ENCODE measurements around the gene CPOX. TPM values are rescaled to one million over a fixed set of nuclear protein-coding genes. Genes with fewer than 3 reads are reported as not detected.

Gene CPOX
- total and polyA plus RNA-seq, 2 of the 8 experiments (the other 6 are each of a cell fraction or from before 2014, with no cell fraction given): 17.4 to 27.0 TPM

GRCh38 chr3:98551754-98552153 is 41.7 kb downstream of the CPOX start:
- Histone ChIP-seq H3K79me1 (ENCODE audit: low read depth, low read length) (no peaks in the 10 kb centered on the region), H3K56ac (replicated peaks; ENCODE audit: insufficient read length, low read depth, low read length) (no peak overlapping the region), H4K8ac (ENCODE audit: extremely low read depth, insufficient read depth, low read length) (no peak overlapping the region), H3K14ac (ENCODE audit: insufficient read length) (no peak overlapping the region), H3K4ac (replicated peaks; ENCODE audit: insufficient read length, low read depth, low read length) (no peak overlapping the region), H3K79me2 (ENCODE audit: control insufficient read depth in 1 of 2, insufficient read depth in 2 of 2, low read length in 2 of 2) (no peaks in the 10 kb centered on the region), H3K27ac (ENCODE audit: low read depth, low read length) (no peak overlapping the region), H2AK5ac (ENCODE audit: low read depth, low read length) (no peak overlapping the region), H3K27me3 (replicated peaks in 1 of 4; ENCODE audit: control insufficient read depth in 3 of 4, extremely low read depth in 1 of 4, insufficient read depth in 3 of 4, low read length in 3 of 4) (peaks cover 0 to 1% (median 0%) of the 10 kb centered on the region in 4 experiments; a peak in 1 of 7 replicates), H2BK120ac (replicated peaks; ENCODE audit: low read depth, low read length) (no peak overlapping the region), H2AFZ (ENCODE audit: low read length) (no peak overlapping the region), H2BK20ac (ENCODE audit: low read length) (no peak overlapping the region), H3K23ac (ENCODE audit: insufficient read length) (no peak overlapping the region), H2BK5ac (ENCODE audit: low read depth, low read length) (no peak overlapping the region), H3K4me2 (ENCODE audit: insufficient read depth in 1 of 2, low read depth in 2 of 2, low read length in 2 of 2) (no peak overlapping the region), H3K36me3 (ENCODE audit: control insufficient read depth in 2 of 4, insufficient read depth in 4 of 4, low read length in 3 of 4) (no peaks in the 10 kb centered on the region), H2BK12ac (ENCODE audit: low read depth, low read length) (no peak overlapping the region), H3K4me3 (ENCODE audit: extremely low read depth in 1 of 4, insufficient read depth in 2 of 4, low read depth in 3 of 4, low read length in 4 of 4) (no peak overlapping the region), H3K18ac (ENCODE audit: extremely low read depth, low read length) (no peak overlapping the region), H3K4me1 (replicated peaks in 1 of 4; ENCODE audit: control insufficient read depth in 3 of 4, insufficient read depth in 4 of 4, low read length in 3 of 4) (no peaks in the 10 kb centered on the region), H3K23me2 (ENCODE audit: low read depth, low read length) (no peaks in the 10 kb centered on the region), H3K9ac (replicated peaks in 1 of 4; ENCODE audit: extremely low read depth in 1 of 4, low read depth in 3 of 4, low read length in 3 of 4) (no peak overlapping the region), H4K5ac (ENCODE audit: insufficient read length, low read depth, low read length) (no peak overlapping the region), H2BK15ac (ENCODE audit: low read length) (no peak overlapping the region), H3K9me3 (ENCODE audit: insufficient read depth in 2 of 2, low read depth in 1 of 2, low read length in 1 of 2) (no peaks in the 10 kb centered on the region), H4K20me1 (replicated peaks in 1 of 2; ENCODE audit: control insufficient read depth in 1 of 2, insufficient read depth in 2 of 2, low read length in 2 of 2) (no peaks in the 10 kb centered on the region), H4K91ac (replicated peaks; ENCODE audit: insufficient read length, low read length) (no peak overlapping the region)
- 90% methylated on average over 3 of the region's 3 CpGs; no CpG with 5 or more reads in 1 of the 2 experiments for WGBS, 2 experiments (ENCODE audit: extremely low coverage in 1 of 2, insufficient coverage in 1 of 2, insufficient read length in 1 of 2, insufficient replicate concordance in 2 of 2, low coverage in 1 of 2, low lambda C conversion rate in 2 of 2, missing lambda C conversion rate in 1 of 2)
- CTCF ChIA-PET (ENCODE audit: partially characterized antibody): interaction anchor here (1.3 kb wide), 1 partner anchor 22 kb away, joined by 3 read pairs; no protein-coding TSS in a partner anchor
- POLR2A ChIA-PET (ENCODE audit: partially characterized antibody): no interaction called here
- TF ChIP-seq E2F6 (IDR thresholded peaks at IDR 0.05) (no peak), RAD21 (IDR thresholded peaks at IDR 0.05 in 1 of 2, conservative IDR thresholded peaks at IDR 0.05 in 1 of 2; ENCODE audit: low read depth in 2 of 2, low read length in 2 of 2) (no peak), USF2 (IDR thresholded peaks at IDR 0.05; ENCODE audit: low read length) (no peak), TBP (IDR thresholded peaks at IDR 0.05; ENCODE audit: low read depth, low read length) (no peak), KDM5A (IDR thresholded peaks at IDR 0.05; ENCODE audit: low read length) (no peak), KDM1A (IDR thresholded peaks at IDR 0.05; ENCODE audit: borderline replicate concordance, low read length) (no peak), CHD1 (IDR thresholded peaks at IDR 0.05; ENCODE audit: low read depth, low read length) (no peak), TEAD4 (IDR thresholded peaks at IDR 0.05; ENCODE audit: low read depth, low read length) (no peak), CBX5 (IDR thresholded peaks at IDR 0.05; ENCODE audit: low read depth, low read length) (no peak), CEBPB (IDR thresholded peaks at IDR 0.05; ENCODE audit: low read depth, low read length) (no peak), BACH1 (IDR thresholded peaks at IDR 0.05; ENCODE audit: low read length) (no peak)
- FAIRE-seq: no peak
- DNase-seq (ENCODE audit: low read depth in 1 of 2, low spot score in 2 of 2): no peak
